GM19351 (cell line): ENCODE data around the gene RPL15.

Source experiments
- ATAC-seq: cut with Tn5 transposase; IDR thresholded peaks from one replicate; pipeline ENCODE4 v1.9.1; 2021; ENCODE audit warnings: mild to moderate bottlenecking, moderate library complexity; ENCODE audit not compliant: unreplicated experiment

RPL15 gene

GRCh38 chr3:23926736-23927135 lies 9.8 kb downstream of the RPL15 start:
- no peak for ATAC-seq

GRCh38 chr3:23928524-23928923 lies 11.6 kb downstream of the RPL15 start:
- no peak for ATAC-seq

GRCh38 chr3:23931597-23931996 lies 14.7 kb downstream of the RPL15 start:
- ATAC-seq: no peak

GRCh38 chr3:23932571-23932970 lies 15.6 kb downstream of the RPL15 start:
- ATAC-seq: no peak

GRCh38 chr3:23934253-23934652 lies 17.3 kb downstream of the RPL15 start:
- no peak for ATAC-seq

- no peak for ATAC-seq
Measured at GRCh38 chr3:23937296-23937695, 20.4 kb downstream of the RPL15 start.

GRCh38 chr3:23938688-23939087 lies 21.8 kb downstream of the RPL15 start:
- ATAC-seq: no peak

GRCh38 chr3:23940775-23941174 lies 23.8 kb downstream of the RPL15 start:
- ATAC-seq: no peak

- no peak for ATAC-seq
Measured at GRCh38 chr3:23941440-23941839, 24.5 kb downstream of the RPL15 start.

GRCh38 chr3:23942546-23942945 lies 25.6 kb downstream of the RPL15 start:
- no peak for ATAC-seq

GRCh38 chr3:23944007-23944783 lies 27.3 kb downstream of the RPL15 start:
- no peak for ATAC-seq

- peak; percentile 57 for ATAC-seq
Measured at GRCh38 chr3:23944861-23945662, 28.1 kb downstream of the RPL15 start, which contains the start of gene NR1D2. TSS of gene NR1D2 (plus strand) at chr3:23945286. CDS start at chr3:23945579, 293 bp downstream.

GRCh38 chr3:23945663-23945912 lies 28.7 kb downstream of the RPL15 start:
- no peak for ATAC-seq

- peak; percentile 70 for ATAC-seq
Measured at GRCh38 chr3:23945913-23946687, 29.2 kb downstream of the RPL15 start.

GRCh38 chr3:23948761-23949160 lies 31.8 kb downstream of the RPL15 start:
- no peak for ATAC-seq

GRCh38 chr3:23949784-23950183 lies 32.9 kb downstream of the RPL15 start:
- peak; percentile 15 for ATAC-seq

- ATAC-seq: peak; percentile 21
Measured at GRCh38 chr3:23950293-23950692, 33.4 kb downstream of the RPL15 start.

- ATAC-seq: peak; percentile 43
Measured at GRCh38 chr3:23952646-23953045, 35.7 kb downstream of the RPL15 start.

GRCh38 chr3:23953523-23953922 lies 36.6 kb downstream of the RPL15 start:
- no peak for ATAC-seq

- no peak for ATAC-seq
Measured at GRCh38 chr3:23954144-23954543, 37.2 kb downstream of the RPL15 start.

GRCh38 chr3:23956701-23957100 lies 39.8 kb downstream of the RPL15 start:
- ATAC-seq: no peak
